ENCODE data around the gene ZXDC. TPM values are rescaled to one million over a fixed set of nuclear protein-coding genes. Genes with fewer than 3 reads are reported as not detected.
A peak's percentile ranks its signal among the peaks of the same experiment; 100 is the strongest.

The ZXDC gene, protein sequence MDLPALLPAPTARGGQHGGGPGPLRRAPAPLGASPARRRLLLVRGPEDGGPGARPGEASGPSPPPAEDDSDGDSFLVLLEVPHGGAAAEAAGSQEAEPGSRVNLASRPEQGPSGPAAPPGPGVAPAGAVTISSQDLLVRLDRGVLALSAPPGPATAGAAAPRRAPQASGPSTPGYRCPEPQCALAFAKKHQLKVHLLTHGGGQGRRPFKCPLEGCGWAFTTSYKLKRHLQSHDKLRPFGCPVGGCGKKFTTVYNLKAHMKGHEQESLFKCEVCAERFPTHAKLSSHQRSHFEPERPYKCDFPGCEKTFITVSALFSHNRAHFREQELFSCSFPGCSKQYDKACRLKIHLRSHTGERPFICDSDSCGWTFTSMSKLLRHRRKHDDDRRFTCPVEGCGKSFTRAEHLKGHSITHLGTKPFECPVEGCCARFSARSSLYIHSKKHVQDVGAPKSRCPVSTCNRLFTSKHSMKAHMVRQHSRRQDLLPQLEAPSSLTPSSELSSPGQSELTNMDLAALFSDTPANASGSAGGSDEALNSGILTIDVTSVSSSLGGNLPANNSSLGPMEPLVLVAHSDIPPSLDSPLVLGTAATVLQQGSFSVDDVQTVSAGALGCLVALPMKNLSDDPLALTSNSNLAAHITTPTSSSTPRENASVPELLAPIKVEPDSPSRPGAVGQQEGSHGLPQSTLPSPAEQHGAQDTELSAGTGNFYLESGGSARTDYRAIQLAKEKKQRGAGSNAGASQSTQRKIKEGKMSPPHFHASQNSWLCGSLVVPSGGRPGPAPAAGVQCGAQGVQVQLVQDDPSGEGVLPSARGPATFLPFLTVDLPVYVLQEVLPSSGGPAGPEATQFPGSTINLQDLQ
- total RNA-seq, result 19.3 and 20.5 TPM in 2 replicates

DNA sequence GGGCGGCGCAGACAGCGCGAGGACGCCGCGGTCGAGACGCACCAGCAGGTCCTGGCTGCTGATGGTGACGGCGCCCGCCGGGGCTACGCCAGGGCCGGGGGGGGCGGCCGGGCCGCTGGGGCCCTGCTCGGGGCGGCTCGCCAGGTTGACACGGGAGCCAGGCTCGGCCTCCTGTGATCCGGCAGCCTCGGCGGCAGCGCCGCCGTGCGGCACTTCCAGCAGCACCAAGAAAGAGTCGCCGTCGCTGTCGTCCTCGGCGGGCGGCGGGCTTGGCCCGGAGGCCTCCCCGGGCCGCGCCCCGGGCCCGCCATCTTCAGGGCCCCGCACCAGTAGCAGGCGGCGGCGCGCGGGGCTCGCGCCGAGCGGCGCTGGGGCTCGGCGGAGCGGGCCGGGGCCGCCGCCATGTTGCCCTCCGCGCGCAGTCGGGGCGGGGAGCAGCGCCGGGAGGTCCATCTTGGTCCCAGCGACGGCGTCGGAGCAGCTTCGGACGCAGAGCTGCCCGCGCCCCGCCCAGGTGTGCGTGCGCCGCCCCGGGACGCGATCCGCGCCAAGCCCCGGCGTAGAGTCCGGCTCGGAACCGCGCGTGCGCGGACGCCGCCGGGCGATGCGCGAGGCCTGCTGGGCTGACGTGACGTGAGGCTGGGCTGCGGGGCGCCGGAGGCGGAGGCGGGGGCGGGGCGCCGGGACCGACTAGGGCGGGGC lies at the start of gene ZXDC:
Gene ZXDC, minus strand, starts transcription at position 479 of the 702 bp plus-strand sequence. Its CDS starts 26 bp downstream, at position 453.
- peak; percentile 32 for TF ChIP-seq CTCF (conservative IDR thresholded peaks at IDR 0.05; ENCODE audit: low read depth, low read length)
- peak within 1 kb of the TSS; percentile 85 for H3K4me3 ChIP-seq (ENCODE audit: low read depth, low read length)
- no peak for DNase-seq (ENCODE audit: low read depth)

GRCh38 chr3:126525091-126525852 lies 49.6 kb upstream of the ZXDC start:
- DNase-seq (ENCODE audit: low read depth), result no peak
- no peak for TF ChIP-seq CTCF (conservative IDR thresholded peaks at IDR 0.05; ENCODE audit: low read depth, low read length)
- H3K4me3 ChIP-seq (ENCODE audit: low read depth, low read length), result no peak overlapping the region

GRCh38 chr3:126524429-126524988 lies 48.8 kb upstream of the ZXDC start:
- DNase-seq (ENCODE audit: low read depth), result no peak
- peak overlapping the region; percentile 47 for H3K4me3 ChIP-seq (ENCODE audit: low read depth, low read length)
- no peak for TF ChIP-seq CTCF (conservative IDR thresholded peaks at IDR 0.05; ENCODE audit: low read depth, low read length)

DNA sequence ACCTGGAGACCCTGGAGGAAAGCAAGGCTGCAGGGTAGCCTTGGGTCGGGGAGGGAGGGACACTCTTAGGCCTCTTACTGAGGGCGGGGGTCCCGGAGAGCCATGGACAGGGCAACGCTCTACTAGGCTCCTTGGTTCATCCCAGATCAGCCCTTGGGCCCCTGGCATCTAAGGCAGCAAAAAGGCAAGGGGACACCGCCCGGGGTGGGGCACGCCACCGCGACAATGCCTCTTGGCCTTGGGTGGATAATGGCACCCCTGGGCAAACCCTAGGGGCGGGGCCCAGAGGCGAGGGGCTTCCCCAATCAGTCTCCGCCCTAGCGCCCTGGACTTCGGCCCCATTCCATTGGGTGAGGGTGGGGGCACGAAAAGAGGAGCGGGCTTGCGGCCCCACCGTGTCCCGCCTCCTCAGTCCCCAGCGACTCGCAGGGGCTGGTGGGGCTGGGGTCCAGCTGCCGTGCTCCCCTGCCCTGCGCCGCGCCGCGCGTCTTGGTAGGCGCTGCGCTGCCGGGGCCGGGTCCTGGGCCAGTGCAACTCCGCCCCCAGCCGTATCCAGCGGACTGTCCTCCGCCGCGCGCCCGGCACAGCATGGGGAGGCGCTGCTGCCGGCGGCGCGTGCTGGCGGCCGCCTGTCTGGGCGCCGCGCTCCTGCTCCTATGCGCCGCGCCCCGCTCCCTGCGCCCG lies 48.2 kb upstream of the ZXDC start, which contains the start of gene CHST13:
Gene CHST13, plus strand, starts transcription at position 411 of the 684 bp plus-strand sequence. Its CDS starts 178 bp downstream, at position 589.
- TF ChIP-seq CTCF (conservative IDR thresholded peaks at IDR 0.05; ENCODE audit: low read depth, low read length), result no peak
- peak within 1 kb of the TSS; percentile 47 for H3K4me3 ChIP-seq (ENCODE audit: low read depth, low read length)
- DNase-seq (ENCODE audit: low read depth), result no peak

GRCh38 chr3:126522363-126522788 lies 46.7 kb upstream of the ZXDC start:
- H3K4me3 ChIP-seq (ENCODE audit: low read depth, low read length), result no peak overlapping the region
- TF ChIP-seq CTCF (conservative IDR thresholded peaks at IDR 0.05; ENCODE audit: low read depth, low read length), result peak; percentile 86
- no peak for DNase-seq (ENCODE audit: low read depth)
